HCT116 (cell line): ENCODE data around the gene ESF1.

Source experiments
- CTCF ChIP-seq, 3 experiments: fragments of 200-600 bp in 1 of 3; sonication (generic) in 1 of 3; IDR thresholded peaks in 2 of 3; conservative IDR thresholded peaks in 1 of 3; 2 replicates each; pipeline ENCODE4 v1.5.1; 2012 to 2017; ENCODE audit warnings: low read depth in 2 of 3, low read length in 2 of 3, antibody characterized with exemption in 1 of 3, borderline replicate concordance in 1 of 3, control low read depth in 1 of 3, mild to moderate bottlenecking in 1 of 3, mixed read lengths in 1 of 3, mixed run types in 1 of 3, moderate library complexity in 1 of 3; ENCODE audit not compliant: insufficient read depth in 1 of 3
- EGR1 ChIP-seq: IDR thresholded peaks from 2 replicates; pipeline ENCODE4 v1.6.1; 2012; ENCODE audit warnings: low read depth
- EZH2 ChIP-seq: fragments of 200-600 bp; sonication (generic); IDR thresholded peaks from 2 replicates; pipeline ENCODE4 v1.6.1; 2017; ENCODE audit warnings: antibody characterized with exemption, mixed run types
- POLR2A ChIP-seq: IDR thresholded peaks from 2 replicates; pipeline ENCODE4 v1.7.0; 2011; ENCODE audit warnings: borderline replicate concordance; ENCODE audit not compliant: insufficient read depth, insufficient read length; ENCODE audit errors: extremely low read depth
- POLR2AphosphoS5 ChIP-seq: IDR thresholded peaks from 2 replicates; pipeline ENCODE4 v1.6.1; 2011; ENCODE audit warnings: mild to moderate bottlenecking, low read depth, low read length, moderate library complexity
- YY1 ChIP-seq: IDR thresholded peaks from 2 replicates; pipeline ENCODE4 v1.6.1; 2011; ENCODE audit warnings: low read length, low read depth, moderate library complexity, mild to moderate bottlenecking; ENCODE audit not compliant: insufficient replicate concordance; ENCODE audit errors: extremely low read depth
- ZNF274 ChIP-seq: fragments of 200-500 bp; sonication (Bioruptor generic); IDR thresholded peaks from 2 replicates; pipeline ENCODE4 v1.6.1; 2014; ENCODE audit warnings: mild to moderate bottlenecking, low read depth, low read length, inconsistent platforms
- TF ChIP-seq, protein P1 (sequence below): IDR thresholded peaks from 2 replicates; pipeline ENCODE4 v1.6.1; 2012

GRCh38 chr20:13775867-13776266 is 8.9 kb downstream of the ESF1 start:
- TF ChIP-seq POLR2AphosphoS5 = no peak
- TF ChIP-seq POLR2A = no peak
- TF ChIP-seq, protein P1, sequence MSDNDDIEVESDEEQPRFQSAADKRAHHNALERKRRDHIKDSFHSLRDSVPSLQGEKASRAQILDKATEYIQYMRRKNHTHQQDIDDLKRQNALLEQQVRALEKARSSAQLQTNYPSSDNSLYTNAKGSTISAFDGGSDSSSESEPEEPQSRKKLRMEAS = no peak
- TF ChIP-seq CTCF (IDR thresholded peaks at IDR 0.05 in 2 of 3, conservative IDR thresholded peaks at IDR 0.05 in 1 of 3; ENCODE audit: borderline replicate concordance in 1 of 3, insufficient read depth in 1 of 3, low read depth in 2 of 3, low read length in 2 of 3) = no peak
- TF ChIP-seq YY1 = no peak
- TF ChIP-seq EZH2 = no peak
- no peak for TF ChIP-seq ZNF274
- no peak for TF ChIP-seq EGR1
